AG09309 (cell line): ENCODE data around the gene NTM.
A peak's percentile ranks its signal among the peaks of the same experiment; 100 is the strongest.

Experiments used
- DNase-seq: peaks from one replicate; pipeline ENCODE4 v3.0.0-alpha.2; 2010; ENCODE audit warnings: low read depth
- H3K4me3 ChIP-seq: 2 replicates; pipeline ENCODE4 v1.5.1; 2011; ENCODE audit warnings: mild to moderate bottlenecking, low read depth, low read length, moderate library complexity; ENCODE audit not compliant: control insufficient read depth
- TF ChIP-seq, protein P1 (sequence below): IDR thresholded peaks from 2 replicates; pipeline ENCODE4 v1.5.1; 2011; ENCODE audit warnings: mild to moderate bottlenecking, low read depth, low read length, inconsistent platforms; ENCODE audit not compliant: insufficient read depth, control insufficient read depth; ENCODE audit errors: missing control alignments

The NTM gene

DNA sequence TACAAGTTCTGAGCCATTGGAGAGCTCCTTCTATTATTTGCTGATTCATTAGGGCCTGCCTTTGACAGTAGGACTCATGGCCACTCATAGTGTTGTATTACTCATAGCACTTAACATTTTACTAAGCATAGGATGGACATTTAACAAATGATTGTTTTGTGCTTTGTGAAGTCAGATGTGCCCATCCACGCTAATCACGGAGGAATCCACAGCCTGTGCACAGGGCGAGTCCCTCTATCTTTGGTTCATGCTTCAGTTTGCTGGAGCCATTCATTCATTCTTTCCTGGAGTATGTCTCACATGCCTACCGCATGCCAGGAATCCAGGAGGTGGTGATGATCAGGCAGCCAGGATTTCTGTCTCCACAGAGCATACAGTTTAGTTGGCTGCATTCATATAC is 254.1 kb downstream of the NTM start:
- no peak for DNase-seq
- no peak overlapping the region for H3K4me3 ChIP-seq
- TF ChIP-seq, protein P1, sequence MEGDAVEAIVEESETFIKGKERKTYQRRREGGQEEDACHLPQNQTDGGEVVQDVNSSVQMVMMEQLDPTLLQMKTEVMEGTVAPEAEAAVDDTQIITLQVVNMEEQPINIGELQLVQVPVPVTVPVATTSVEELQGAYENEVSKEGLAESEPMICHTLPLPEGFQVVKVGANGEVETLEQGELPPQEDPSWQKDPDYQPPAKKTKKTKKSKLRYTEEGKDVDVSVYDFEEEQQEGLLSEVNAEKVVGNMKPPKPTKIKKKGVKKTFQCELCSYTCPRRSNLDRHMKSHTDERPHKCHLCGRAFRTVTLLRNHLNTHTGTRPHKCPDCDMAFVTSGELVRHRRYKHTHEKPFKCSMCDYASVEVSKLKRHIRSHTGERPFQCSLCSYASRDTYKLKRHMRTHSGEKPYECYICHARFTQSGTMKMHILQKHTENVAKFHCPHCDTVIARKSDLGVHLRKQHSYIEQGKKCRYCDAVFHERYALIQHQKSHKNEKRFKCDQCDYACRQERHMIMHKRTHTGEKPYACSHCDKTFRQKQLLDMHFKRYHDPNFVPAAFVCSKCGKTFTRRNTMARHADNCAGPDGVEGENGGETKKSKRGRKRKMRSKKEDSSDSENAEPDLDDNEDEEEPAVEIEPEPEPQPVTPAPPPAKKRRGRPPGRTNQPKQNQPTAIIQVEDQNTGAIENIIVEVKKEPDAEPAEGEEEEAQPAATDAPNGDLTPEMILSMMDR: no peak

DNA sequence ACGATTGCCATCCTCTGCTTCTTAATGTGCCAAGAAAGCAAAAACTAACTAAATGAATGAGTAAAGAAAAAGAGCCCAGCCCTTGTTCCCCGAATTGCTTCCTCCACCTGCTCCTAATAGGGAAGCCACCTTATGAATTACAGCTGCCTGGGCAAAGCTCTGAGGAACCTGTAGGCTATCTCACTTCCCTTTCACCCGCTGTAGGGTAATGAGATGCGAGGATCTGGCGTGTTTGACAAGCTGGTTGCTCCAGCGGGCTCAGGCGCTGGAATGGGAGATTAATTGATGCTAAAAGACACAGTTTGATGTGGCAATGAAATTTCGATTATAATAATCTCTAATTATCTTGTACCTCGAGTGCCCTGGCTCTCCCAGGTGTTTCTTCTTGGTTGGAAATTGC is 256.4 kb downstream of the NTM start:
- no peak overlapping the region for H3K4me3 ChIP-seq
- TF ChIP-seq, protein P1: no peak
- no peak for DNase-seq

DNA sequence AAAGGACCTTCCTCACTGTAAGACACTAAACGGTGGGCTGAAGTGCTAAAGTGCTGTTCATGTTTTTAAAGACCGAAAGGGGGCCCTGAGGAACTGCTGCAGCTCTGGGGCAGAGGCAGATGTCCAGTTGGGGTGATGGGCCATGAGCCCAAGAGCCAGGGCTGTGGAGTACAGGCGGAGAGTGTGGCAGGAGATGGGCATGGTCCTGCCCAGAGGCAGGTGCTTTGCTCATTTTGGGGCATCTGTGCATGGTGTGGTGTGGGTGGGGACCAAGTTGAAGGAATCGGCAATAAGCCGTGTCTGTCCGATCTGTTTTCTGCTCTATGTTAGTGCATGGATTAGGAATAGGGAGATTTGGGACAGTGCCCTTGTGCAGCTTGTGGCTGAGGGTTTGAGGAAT is 258.3 kb downstream of the NTM start:
- no peak for DNase-seq
- TF ChIP-seq, protein P1: no peak
- H3K4me3 ChIP-seq: no peak overlapping the region

DNA sequence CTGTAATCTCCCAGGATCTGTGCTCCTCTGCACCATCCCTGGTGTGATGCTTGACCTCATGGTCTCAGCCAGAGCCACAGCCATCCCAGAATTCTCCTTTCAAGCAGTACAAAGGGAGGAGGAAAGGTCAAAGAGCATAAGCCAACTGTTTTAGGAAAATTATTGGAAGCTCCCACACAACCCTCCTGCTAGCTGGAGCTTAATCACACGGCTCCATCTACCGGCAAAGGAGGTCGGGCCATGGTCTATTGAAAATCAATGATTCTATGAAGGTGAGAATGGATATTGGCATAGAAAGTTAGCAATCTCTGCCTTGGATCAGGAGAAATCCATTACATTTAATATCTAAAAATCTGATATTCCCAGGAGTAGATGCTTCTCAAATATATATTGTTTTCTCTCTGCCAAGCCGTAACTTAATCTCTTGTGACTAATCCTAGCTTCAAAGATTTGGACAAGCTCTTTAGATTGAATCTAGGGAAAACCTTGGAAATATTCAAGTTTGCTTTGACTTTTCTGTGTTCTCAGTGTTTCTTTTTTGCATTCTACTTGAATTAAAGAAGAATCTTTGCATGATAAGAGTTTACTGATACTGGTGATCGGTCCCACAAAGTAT is 259.6 kb downstream of the NTM start:
- no peak overlapping the region for H3K4me3 ChIP-seq
- no peak for DNase-seq
- TF ChIP-seq, protein P1: peak; percentile 38

DNA sequence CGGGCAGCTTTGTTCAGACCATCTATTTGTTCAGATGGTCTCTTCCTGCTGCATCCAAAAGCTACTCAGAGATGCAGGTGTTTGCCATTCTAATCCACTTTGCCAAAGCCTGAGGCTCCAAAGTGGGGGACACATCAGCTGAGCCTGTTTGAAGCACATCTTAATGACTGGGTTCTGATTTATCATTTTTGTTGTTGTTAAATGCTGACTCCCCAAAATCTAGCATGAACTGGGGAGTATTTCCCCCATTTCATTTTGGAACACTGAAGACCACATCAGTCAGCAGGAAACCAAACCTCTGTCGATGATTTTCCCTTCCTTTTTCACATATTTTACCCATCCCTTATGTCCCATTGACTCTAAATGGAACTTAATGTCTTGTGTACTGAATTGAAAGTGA is 262.6 kb downstream of the NTM start:
- no peak overlapping the region for H3K4me3 ChIP-seq
- DNase-seq: no peak
- TF ChIP-seq, protein P1: no peak

DNA sequence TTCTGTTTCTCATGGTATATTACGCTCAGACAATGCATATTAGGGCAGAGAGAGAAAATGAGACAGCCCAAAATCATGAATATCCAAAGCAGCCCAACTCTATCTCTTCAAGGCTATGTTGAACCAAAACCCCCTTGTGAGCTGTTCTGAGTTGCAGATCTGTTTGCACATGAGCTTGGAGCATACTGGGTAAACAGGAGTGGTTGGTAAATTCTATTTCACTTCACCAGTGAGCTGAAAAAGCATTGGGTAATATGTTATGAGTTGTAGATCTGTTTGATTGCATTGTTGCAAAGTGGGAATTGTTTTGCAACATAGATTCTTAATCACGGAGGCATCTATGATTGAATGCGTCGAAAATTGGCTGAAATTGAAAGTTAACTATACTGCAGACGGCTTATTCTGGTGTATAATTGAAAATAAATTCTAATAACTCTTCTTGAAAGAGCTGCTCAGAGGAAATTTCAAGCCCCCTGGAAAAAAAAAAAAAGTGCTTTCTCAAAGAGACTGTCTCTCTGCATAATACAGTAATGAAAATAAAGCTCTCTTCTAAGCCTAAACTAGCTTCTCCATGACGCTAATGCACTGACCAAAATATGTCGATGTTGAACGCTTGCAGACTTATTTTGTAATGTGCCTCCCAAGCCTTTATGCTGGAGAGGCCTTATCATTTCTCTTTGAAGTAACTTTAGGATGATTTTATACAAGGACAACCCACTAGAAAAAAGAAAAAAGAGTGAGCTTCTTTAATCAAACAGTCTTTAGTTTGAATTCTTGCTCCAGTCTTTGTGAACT is 263.7 kb downstream of the NTM start:
- DNase-seq: no peak
- H3K4me3 ChIP-seq: no peak overlapping the region
- TF ChIP-seq, protein P1: no peak
